ENCODE measurements around the gene FOXS1.

The FOXS1 gene

DNA sequence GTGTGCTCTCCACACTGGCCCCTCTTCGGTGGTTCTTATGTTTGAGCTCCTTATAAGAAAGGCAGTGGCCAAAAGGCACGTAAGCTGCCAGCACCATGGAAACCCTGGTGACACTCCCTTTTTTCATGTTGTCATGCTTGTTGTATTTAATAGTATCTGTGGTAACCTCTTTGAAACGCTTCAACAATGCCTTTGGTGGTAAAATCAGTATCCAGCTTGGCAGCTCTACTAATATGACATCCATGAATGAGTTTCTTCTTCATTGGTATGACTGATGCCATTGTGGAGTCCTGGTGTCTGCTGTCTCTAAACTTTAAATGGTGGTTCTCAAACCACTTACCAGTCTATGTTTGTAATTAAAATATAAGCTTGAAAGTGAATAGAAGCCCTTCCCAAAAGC lies 36.9 kb downstream of the FOXS1 start:
- H3K4me1 Mint-ChIP-seq = peaks cover 46% of the 10 kb centered on the region
- H3K27me3 Mint-ChIP-seq (ENCODE audit: low read depth) = no peaks in the 10 kb centered on the region
- TF ChIP-seq, protein P1, sequence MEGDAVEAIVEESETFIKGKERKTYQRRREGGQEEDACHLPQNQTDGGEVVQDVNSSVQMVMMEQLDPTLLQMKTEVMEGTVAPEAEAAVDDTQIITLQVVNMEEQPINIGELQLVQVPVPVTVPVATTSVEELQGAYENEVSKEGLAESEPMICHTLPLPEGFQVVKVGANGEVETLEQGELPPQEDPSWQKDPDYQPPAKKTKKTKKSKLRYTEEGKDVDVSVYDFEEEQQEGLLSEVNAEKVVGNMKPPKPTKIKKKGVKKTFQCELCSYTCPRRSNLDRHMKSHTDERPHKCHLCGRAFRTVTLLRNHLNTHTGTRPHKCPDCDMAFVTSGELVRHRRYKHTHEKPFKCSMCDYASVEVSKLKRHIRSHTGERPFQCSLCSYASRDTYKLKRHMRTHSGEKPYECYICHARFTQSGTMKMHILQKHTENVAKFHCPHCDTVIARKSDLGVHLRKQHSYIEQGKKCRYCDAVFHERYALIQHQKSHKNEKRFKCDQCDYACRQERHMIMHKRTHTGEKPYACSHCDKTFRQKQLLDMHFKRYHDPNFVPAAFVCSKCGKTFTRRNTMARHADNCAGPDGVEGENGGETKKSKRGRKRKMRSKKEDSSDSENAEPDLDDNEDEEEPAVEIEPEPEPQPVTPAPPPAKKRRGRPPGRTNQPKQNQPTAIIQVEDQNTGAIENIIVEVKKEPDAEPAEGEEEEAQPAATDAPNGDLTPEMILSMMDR (IDR thresholded peaks at IDR 0.05; ENCODE audit: unreplicated experiment in 3 of 3) = no peak
- H3K4me3 Mint-ChIP-seq = no peak overlapping the region
- H3K27ac Mint-ChIP-seq = no peak overlapping the region
- no peaks in the 10 kb centered on the region for H3K9me3 Mint-ChIP-seq
- peaks cover 23% of the 10 kb centered on the region for H3K36me3 Mint-ChIP-seq (ENCODE audit: low read depth)

- TF ChIP-seq, protein P1 (IDR thresholded peaks at IDR 0.05; ENCODE audit: unreplicated experiment in 3 of 3) = no peak
- Mint-ChIP-seq H3K27me3 (ENCODE audit: low read depth) (no peaks in the 10 kb centered on the region), H3K36me3 (ENCODE audit: low read depth) (peaks cover 36% of the 10 kb centered on the region), H3K4me1 (peaks cover 32% of the 10 kb centered on the region), H3K4me3 (no peak overlapping the region), H3K9me3 (no peaks in the 10 kb centered on the region), H3K27ac (no peak overlapping the region)
These were observed 38.6 kb downstream of the FOXS1 start for GRCh38 chr20:31806564-31807355.

GRCh38 chr20:31803552-31804291 lies 41.7 kb downstream of the FOXS1 start:
- H3K27me3 Mint-ChIP-seq (ENCODE audit: low read depth) = no peaks in the 10 kb centered on the region
- H3K4me1 Mint-ChIP-seq = peaks cover 12% of the 10 kb centered on the region
- TF ChIP-seq, protein P1 (IDR thresholded peaks at IDR 0.05; ENCODE audit: unreplicated experiment in 3 of 3) = no peak
- H3K4me3 Mint-ChIP-seq = no peak overlapping the region
- H3K9me3 Mint-ChIP-seq = no peaks in the 10 kb centered on the region
- H3K36me3 Mint-ChIP-seq (ENCODE audit: low read depth) = peaks cover 55% of the 10 kb centered on the region
- H3K27ac Mint-ChIP-seq = no peak overlapping the region

- Mint-ChIP-seq H3K36me3 (ENCODE audit: low read depth) (peaks cover 71% of the 10 kb centered on the region), H3K4me3 (no peak overlapping the region), H3K9me3 (no peaks in the 10 kb centered on the region), H3K27me3 (ENCODE audit: low read depth) (no peaks in the 10 kb centered on the region), H3K27ac (no peak overlapping the region), H3K4me1 (peaks cover 10% of the 10 kb centered on the region)
- TF ChIP-seq, protein P1 (IDR thresholded peaks at IDR 0.05; ENCODE audit: unreplicated experiment in 3 of 3) = no peak
These were observed 43.9 kb downstream of the FOXS1 start for GRCh38 chr20:31801508-31801907.

GRCh38 chr20:31797364-31797763 lies 48.0 kb downstream of the FOXS1 start:
- Mint-ChIP-seq H3K27ac (no peak overlapping the region), H3K9me3 (no peaks in the 10 kb centered on the region), H3K36me3 (ENCODE audit: low read depth) (peaks cover 61% of the 10 kb centered on the region), H3K27me3 (ENCODE audit: low read depth) (no peaks in the 10 kb centered on the region), H3K4me1 (no peaks in the 10 kb centered on the region), H3K4me3 (no peak overlapping the region)
- TF ChIP-seq, protein P1 (IDR thresholded peaks at IDR 0.05; ENCODE audit: unreplicated experiment in 3 of 3) = no peak
